ENCODE results near the gene EXOSC5. TPM values are rescaled to one million over a fixed set of nuclear protein-coding genes. Genes with fewer than 3 reads are reported as not detected.

EXOSC5 gene
- total and polyA plus RNA-seq, 10 of the 15 experiments (the other 5 are each of a cell fraction or from before 2014, with no cell fraction given), result 15.8 to 123 (median 52.7) TPM

DNA sequence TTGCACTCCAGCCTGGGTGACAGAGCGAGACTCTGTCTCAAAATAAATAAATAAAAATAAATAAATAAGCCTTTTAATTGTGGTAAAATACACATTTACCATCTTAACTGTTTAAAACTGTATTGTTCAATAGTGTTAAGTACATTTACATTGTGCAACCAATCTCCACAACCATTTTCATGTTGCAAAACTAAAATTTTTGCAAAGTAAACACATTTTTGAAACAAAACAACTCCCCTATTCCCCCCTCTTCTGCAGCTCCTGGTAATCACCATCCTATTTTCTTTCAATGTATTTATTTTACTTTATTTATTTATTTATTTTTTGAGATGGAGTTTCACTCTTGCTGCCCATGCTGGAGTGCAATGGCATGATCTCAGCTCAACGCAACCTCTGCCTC is 27.4 kb downstream of the EXOSC5 start (continued):
- TF ChIP-seq, protein P1, sequence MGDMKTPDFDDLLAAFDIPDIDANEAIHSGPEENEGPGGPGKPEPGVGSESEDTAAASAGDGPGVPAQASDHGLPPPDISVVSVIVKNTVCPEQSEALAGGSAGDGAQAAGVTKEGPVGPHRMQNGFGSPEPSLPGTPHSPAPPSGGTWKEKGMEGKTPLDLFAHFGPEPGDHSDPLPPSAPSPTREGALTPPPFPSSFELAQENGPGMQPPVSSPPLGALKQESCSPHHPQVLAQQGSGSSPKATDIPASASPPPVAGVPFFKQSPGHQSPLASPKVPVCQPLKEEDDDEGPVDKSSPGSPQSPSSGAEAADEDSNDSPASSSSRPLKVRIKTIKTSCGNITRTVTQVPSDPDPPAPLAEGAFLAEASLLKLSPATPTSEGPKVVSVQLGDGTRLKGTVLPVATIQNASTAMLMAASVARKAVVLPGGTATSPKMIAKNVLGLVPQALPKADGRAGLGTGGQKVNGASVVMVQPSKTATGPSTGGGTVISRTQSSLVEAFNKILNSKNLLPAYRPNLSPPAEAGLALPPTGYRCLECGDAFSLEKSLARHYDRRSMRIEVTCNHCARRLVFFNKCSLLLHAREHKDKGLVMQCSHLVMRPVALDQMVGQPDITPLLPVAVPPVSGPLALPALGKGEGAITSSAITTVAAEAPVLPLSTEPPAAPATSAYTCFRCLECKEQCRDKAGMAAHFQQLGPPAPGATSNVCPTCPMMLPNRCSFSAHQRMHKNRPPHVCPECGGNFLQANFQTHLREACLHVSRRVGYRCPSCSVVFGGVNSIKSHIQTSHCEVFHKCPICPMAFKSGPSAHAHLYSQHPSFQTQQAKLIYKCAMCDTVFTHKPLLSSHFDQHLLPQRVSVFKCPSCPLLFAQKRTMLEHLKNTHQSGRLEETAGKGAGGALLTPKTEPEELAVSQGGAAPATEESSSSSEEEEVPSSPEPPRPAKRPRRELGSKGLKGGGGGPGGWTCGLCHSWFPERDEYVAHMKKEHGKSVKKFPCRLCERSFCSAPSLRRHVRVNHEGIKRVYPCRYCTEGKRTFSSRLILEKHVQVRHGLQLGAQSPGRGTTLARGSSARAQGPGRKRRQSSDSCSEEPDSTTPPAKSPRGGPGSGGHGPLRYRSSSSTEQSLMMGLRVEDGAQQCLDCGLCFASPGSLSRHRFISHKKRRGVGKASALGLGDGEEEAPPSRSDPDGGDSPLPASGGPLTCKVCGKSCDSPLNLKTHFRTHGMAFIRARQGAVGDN (IDR thresholded peaks at IDR 0.05), result no peak
- TF ChIP-seq BACH1 (IDR thresholded peaks at IDR 0.05; ENCODE audit: borderline replicate concordance) (no peak), BHLHE40 (IDR thresholded peaks at IDR 0.05; ENCODE audit: borderline replicate concordance in 1 of 2, low read depth in 2 of 2, low read length in 1 of 2) (no peak), SPI1 (IDR thresholded peaks at IDR 0.05; ENCODE audit: borderline replicate concordance, insufficient read depth, low read depth, low read length) (no peak), NR2C2 (IDR thresholded peaks at IDR 0.05; ENCODE audit: borderline replicate concordance, control insufficient read depth, insufficient read length, low read depth) (no peak), SMC3 (IDR thresholded peaks at IDR 0.05; ENCODE audit: borderline replicate concordance, low read length) (no peak), HDAC2 (IDR thresholded peaks at IDR 0.05) (no peak), KDM1A (IDR thresholded peaks at IDR 0.05; ENCODE audit: borderline replicate concordance) (no peak)

DNA sequence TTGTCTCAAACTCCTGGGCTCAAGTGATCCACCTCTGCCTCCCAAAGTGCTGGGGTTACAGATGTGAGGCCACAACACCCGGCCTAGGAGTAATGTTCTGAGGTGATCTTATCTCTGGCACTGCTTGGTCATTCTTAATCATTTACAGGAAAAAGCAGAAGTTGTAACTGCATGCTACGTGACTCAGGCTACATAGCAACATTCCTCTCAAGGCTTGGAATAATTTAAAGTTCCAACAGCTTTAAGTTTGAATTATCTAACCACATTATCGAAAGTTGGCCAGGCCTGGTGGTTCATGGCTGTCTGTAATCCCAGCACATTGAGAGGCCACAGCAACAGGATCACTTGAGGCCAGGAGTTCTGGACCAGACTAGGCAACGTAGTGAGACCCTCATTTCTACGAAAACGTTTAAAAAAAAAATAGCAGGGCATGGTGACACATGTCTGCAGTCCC is 29.3 kb downstream of the EXOSC5 start:
- in situ Hi-C loops (cut with MboI) (no loop called here), intact Hi-C loops (cut with micrococcal nuclease; ENCODE audit: unreplicated experiment) (no loop called here)
- Histone ChIP-seq H3K27ac (ENCODE audit: control insufficient read depth, insufficient read depth) (peak overlapping the region; percentile 45), H3K27me3 (replicated peaks in 1 of 2; ENCODE audit: control insufficient read depth in 2 of 2, insufficient read depth in 2 of 2, low read length in 1 of 2) (no peaks in the 10 kb centered on the region), H3K4me3 (no peak overlapping the region), H3K9me3 (replicated peaks; ENCODE audit: control insufficient read depth, insufficient read depth, low read length) (no peaks in the 10 kb centered on the region), H4K20me1 (ENCODE audit: control insufficient read depth, insufficient read depth) (no peaks in the 10 kb centered on the region), H3K36me3 (ENCODE audit: control insufficient read depth in 2 of 2, insufficient read depth in 2 of 2, low read length in 1 of 2) (no peaks in the 10 kb centered on the region), H3K4me2 (ENCODE audit: control insufficient read depth, insufficient read depth) (0 out of 2 replicates have a peak overlapping the region, but pooled peaks have one; percentile 46), H2AFZ (ENCODE audit: control insufficient read depth, low read depth, low read length) (peak overlapping the region; percentile 38), H3K4me1 (ENCODE audit: control insufficient read depth, insufficient read depth, low read length) (peaks cover 23% of the 10 kb centered on the region), H3K9ac (ENCODE audit: control insufficient read depth, insufficient read depth, low read length) (peak overlapping the region; percentile 26; the same call in 1 of the 2 replicates), H3K79me2 (ENCODE audit: control insufficient read depth, insufficient read depth, low read length) (peaks cover 27% of the 10 kb centered on the region)
- DNase-seq (ENCODE audit: low read depth, low spot score) (no peak), ATAC-seq (peak; percentile 61), FAIRE-seq (no peak)
- ChIA-PET CTCF (interaction anchor here (0.6 to 9.3 kb wide), 3 partner anchors 10 to 469 kb away, joined by 4 to 91 read pairs (median 7); partner anchors contain the start of gene TGFB1), POLR2A (interaction anchor here (0.9 to 1.4 kb wide), 6 partner anchors 8 to 65 kb away, joined by 3 to 11 read pairs (median 6); partner anchors contain the start of gene TMEM91), RAD21 (ENCODE audit: unreplicated experiment) (interaction anchor here (0.6 to 1.3 kb wide), 4 partner anchors 12 to 60 kb away, joined by 3 read pairs; no protein-coding TSS in a partner anchor), SMC1A (ENCODE audit: uncharacterized antibody, unreplicated experiment) (interaction anchor here (0.6 to 1.5 kb wide), 7 partner anchors 10 to 492 kb away, joined by 3 to 4 read pairs (median 3); partner anchors contain the start of gene RPS19)
- 66% methylated on average over 6 of the region's 6 CpGs for WGBS (ENCODE audit: insufficient coverage, insufficient replicate concordance, low lambda C conversion rate, missing lambda C conversion rate)
- no TSS peak for BruUV-seq (replicated peaks)
- TF ChIP-seq, protein P2, sequence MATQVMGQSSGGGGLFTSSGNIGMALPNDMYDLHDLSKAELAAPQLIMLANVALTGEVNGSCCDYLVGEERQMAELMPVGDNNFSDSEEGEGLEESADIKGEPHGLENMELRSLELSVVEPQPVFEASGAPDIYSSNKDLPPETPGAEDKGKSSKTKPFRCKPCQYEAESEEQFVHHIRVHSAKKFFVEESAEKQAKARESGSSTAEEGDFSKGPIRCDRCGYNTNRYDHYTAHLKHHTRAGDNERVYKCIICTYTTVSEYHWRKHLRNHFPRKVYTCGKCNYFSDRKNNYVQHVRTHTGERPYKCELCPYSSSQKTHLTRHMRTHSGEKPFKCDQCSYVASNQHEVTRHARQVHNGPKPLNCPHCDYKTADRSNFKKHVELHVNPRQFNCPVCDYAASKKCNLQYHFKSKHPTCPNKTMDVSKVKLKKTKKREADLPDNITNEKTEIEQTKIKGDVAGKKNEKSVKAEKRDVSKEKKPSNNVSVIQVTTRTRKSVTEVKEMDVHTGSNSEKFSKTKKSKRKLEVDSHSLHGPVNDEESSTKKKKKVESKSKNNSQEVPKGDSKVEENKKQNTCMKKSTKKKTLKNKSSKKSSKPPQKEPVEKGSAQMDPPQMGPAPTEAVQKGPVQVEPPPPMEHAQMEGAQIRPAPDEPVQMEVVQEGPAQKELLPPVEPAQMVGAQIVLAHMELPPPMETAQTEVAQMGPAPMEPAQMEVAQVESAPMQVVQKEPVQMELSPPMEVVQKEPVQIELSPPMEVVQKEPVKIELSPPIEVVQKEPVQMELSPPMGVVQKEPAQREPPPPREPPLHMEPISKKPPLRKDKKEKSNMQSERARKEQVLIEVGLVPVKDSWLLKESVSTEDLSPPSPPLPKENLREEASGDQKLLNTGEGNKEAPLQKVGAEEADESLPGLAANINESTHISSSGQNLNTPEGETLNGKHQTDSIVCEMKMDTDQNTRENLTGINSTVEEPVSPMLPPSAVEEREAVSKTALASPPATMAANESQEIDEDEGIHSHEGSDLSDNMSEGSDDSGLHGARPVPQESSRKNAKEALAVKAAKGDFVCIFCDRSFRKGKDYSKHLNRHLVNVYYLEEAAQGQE (IDR thresholded peaks at IDR 0.05; ENCODE audit: low read depth, low read length), result no peak
- no peak for TF ChIP-seq TCF7 (IDR thresholded peaks at IDR 0.05; ENCODE audit: borderline replicate concordance)
- no peak for TF ChIP-seq JUNB (IDR thresholded peaks at IDR 0.05)
- TF ChIP-seq, protein P3, sequence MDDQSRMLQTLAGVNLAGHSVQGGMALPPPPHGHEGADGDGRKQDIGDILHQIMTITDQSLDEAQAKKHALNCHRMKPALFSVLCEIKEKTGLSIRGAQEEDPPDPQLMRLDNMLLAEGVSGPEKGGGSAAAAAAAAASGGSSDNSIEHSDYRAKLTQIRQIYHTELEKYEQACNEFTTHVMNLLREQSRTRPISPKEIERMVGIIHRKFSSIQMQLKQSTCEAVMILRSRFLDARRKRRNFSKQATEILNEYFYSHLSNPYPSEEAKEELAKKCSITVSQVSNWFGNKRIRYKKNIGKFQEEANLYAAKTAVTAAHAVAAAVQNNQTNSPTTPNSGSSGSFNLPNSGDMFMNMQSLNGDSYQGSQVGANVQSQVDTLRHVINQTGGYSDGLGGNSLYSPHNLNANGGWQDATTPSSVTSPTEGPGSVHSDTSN (IDR thresholded peaks at IDR 0.05; ENCODE audit: insufficient replicate concordance, low read depth, low read length), result no peak
- no peak for TF ChIP-seq SUPT20H (IDR thresholded peaks at IDR 0.05; ENCODE audit: borderline replicate concordance, control insufficient read depth, low read depth, low read length)
- no peak for TF ChIP-seq SIN3A (IDR thresholded peaks at IDR 0.05; ENCODE audit: low read depth, low read length)

Data from GM12878 (cell line).